Lung (tissue), 12 donors: ENCODE measurements around the gene RASGRP2. TPM values are rescaled to one million over a fixed set of nuclear protein-coding genes. Genes with fewer than 3 reads are reported as not detected.
A peak's percentile ranks its signal among the peaks of the same experiment; 100 is the strongest.

Source experiments
- ATAC-seq: fragments of 200-7000 bp; cut with Tn5 transposase; one replicate; pipeline ENCODE4 v1.9.1; 2020; ENCODE audit warnings: moderate number of reproducible peaks; ENCODE audit not compliant: insufficient read depth, low FRiP score
- DNase-seq, 3 donors: peaks; one replicate each; pipeline ENCODE4 v3.0.0-alpha.2; 2013 to 2017
- H3K27ac ChIP-seq, 2 donors: one replicate each; pipeline ENCODE4 v1.5.1; 2013; ENCODE audit warnings: mild to moderate bottlenecking in 2 of 2, moderate library complexity in 2 of 2, control low read depth in 1 of 2, inconsistent platforms in 1 of 2, low read depth in 1 of 2, low read length in 1 of 2
- H3K27me3 ChIP-seq, 3 donors: one replicate each; pipeline ENCODE4 v1.5.1; 2013; ENCODE audit warnings: low read length in 2 of 3; ENCODE audit not compliant: control insufficient read depth in 3 of 3, insufficient read depth in 3 of 3
- H3K36me3 ChIP-seq, 4 donors: one replicate each; pipeline ENCODE4 v1.5.1; 2013; ENCODE audit warnings: low read length in 4 of 4, mild to moderate bottlenecking in 1 of 4, moderate library complexity in 1 of 4; ENCODE audit not compliant: control insufficient read depth in 4 of 4, insufficient read depth in 4 of 4
- H3K4me1 ChIP-seq, 5 donors: one replicate each; pipeline ENCODE4 v1.5.1; 2013; ENCODE audit warnings: low read length in 5 of 5, mild to moderate bottlenecking in 2 of 5, moderate library complexity in 1 of 5; ENCODE audit not compliant: control insufficient read depth in 5 of 5, insufficient read depth in 5 of 5
- H3K4me3 ChIP-seq: one replicate; pipeline ENCODE4 v1.5.1; 2013; ENCODE audit warnings: mild to moderate bottlenecking, control low read depth, moderate library complexity
- H3K9ac ChIP-seq, 2 donors: one replicate each; pipeline ENCODE4 v1.5.1; 2013; ENCODE audit warnings: low read length in 2 of 2, control low read depth in 1 of 2; ENCODE audit not compliant: insufficient read depth in 1 of 2
- H3K9me3 ChIP-seq, 4 donors: one replicate each; pipeline ENCODE4 v1.5.1; 2013; ENCODE audit warnings: low read length in 3 of 4, mild to moderate bottlenecking in 1 of 4, moderate library complexity in 1 of 4; ENCODE audit not compliant: control insufficient read depth in 4 of 4, insufficient read depth in 3 of 4
- CTCF ChIP-seq: IDR thresholded peaks from 2 replicates; pipeline ENCODE4 v1.5.1; 2012; ENCODE audit warnings: mild to moderate bottlenecking; ENCODE audit errors: control extremely low read depth, extremely low read depth
- WGBS, 2 donors: extraction: QIAGEN DNeasy Blood & Tissue Kit; methylation state at CpG; one replicate each; pipeline ENCODE4 v1.1.7; 2013; 5-methylcytosine and 5-hydroxymethylcytosine counted together
- polyA plus RNA-seq, 2 donors: library from polyadenylated mRNA; stranded (reverse); fragments of 200-250 nt; gene quantifications; one replicate each; pipeline ENCODE4 v1.2.1, GENCODE V29; 2013
- total RNA-seq, 2 donors: library from RNA; depleted of rRNA in 1 of 2; stranded (reverse); fragments of >200 nt in 1 of 2; gene quantifications; one replicate each; pipeline ENCODE4 v1.2.1, GENCODE V29; 2014 to 2021
- donor health status: control.
- donor health status: control.
- donor health status: Bipolar disorder and iron deficiency.
- donor health status: healthy.
- donor health status: DM: yes; HTN: yes; CAD: no.

Gene RASGRP2
- total and polyA plus RNA-seq, 4 donors = 20.0 to 46.4 (median 30.8) TPM

- H3K27me3 ChIP-seq = peaks cover 0 to 58% (median 29%) of the 10 kb centered on the region in 3 donors
Observed at GRCh38 chr11:64742889-64743590, 902 bp downstream of the RASGRP2 start.

GRCh38 chr11:64742087-64742888, 1.7 kb downstream of the RASGRP2 start:
- H3K27me3 ChIP-seq = peaks cover 0 to 58% (median 29%) of the 10 kb centered on the region in 3 donors

More at GRCh38 chr11:64742889-64743590, 902 bp downstream of the RASGRP2 start:
- ATAC-seq = peak; percentile 50
- Histone ChIP-seq H3K4me3 (peak overlapping the region; percentile 51), H3K9me3 (no peaks in the 10 kb centered on the region), H3K36me3 (peaks cover 0 to 5% (median 0%) of the 10 kb centered on the region in 4 donors), H3K27ac (peak overlapping the region; percentile 71 to 84), H3K4me1 (peaks cover 0 to 31% (median 10%) of the 10 kb centered on the region in 5 donors), H3K9ac (no peak overlapping the region)
- TF ChIP-seq CTCF = peak; percentile 34
- peak; percentile 34 to 53 (median 42) for DNase-seq
- 0 to 1% methylated on average over 36 to 58 of the region's 58 CpGs for WGBS, 2 donors

GRCh38 chr11:64741375-64742086, 2.4 kb downstream of the RASGRP2 start:
- Histone ChIP-seq H3K4me1 (peaks cover 0 to 31% (median 10%) of the 10 kb centered on the region in 5 donors), H3K27me3 (peaks cover 0 to 58% (median 29%) of the 10 kb centered on the region in 3 donors), H3K36me3 (peaks cover 0 to 8% (median 0%) of the 10 kb centered on the region in 4 donors), H3K9ac (no peak overlapping the region), H3K27ac (no peak overlapping the region), H3K4me3 (no peak overlapping the region), H3K9me3 (no peaks in the 10 kb centered on the region)
- 61 to 75% methylated on average over 24 of the region's 24 CpGs for WGBS, 2 donors
- no peak for TF ChIP-seq CTCF
- DNase-seq = no peak
- no peak for ATAC-seq

More at GRCh38 chr11:64742087-64742888, 1.7 kb downstream of the RASGRP2 start:
- TF ChIP-seq CTCF = no peak
- ATAC-seq (no peak), DNase-seq (no peak)
- Histone ChIP-seq H3K27ac (peak overlapping the region in 1 of 2 donors; percentile 73), H3K4me3 (peak overlapping the region; percentile 51), H3K36me3 (peaks cover 0 to 5% (median 0%) of the 10 kb centered on the region in 4 donors), H3K4me1 (peaks cover 0 to 31% (median 10%) of the 10 kb centered on the region in 5 donors), H3K9me3 (no peaks in the 10 kb centered on the region), H3K9ac (no peak overlapping the region)
- WGBS, 2 donors = 9 to 10% methylated on average over 53 to 54 of the region's 54 CpGs
